ENCODE data around the gene SFMBT2. TPM values are rescaled to one million over a fixed set of nuclear protein-coding genes. Genes with fewer than 3 reads are reported as not detected.

SFMBT2 gene
- total RNA-seq, 1 experiment from 2014 or later, result not detected

GRCh38 chr10:7181420-7181819 lies 229.4 kb downstream of the SFMBT2 start:
- peaks cover 4% of the 10 kb centered on the region for H3K9me3 ChIP-seq
- intact Hi-C loops (cut with micrococcal nuclease; ENCODE audit: unreplicated experiment), result no loop called here
- POLR2A ChIA-PET, result no interaction called here
- no peaks in the 10 kb centered on the region for H3K9me3 Mint-ChIP-seq (ENCODE audit: unreplicated experiment)
- no peaks in the 10 kb centered on the region; the same call in 1 of the 2 replicates for H3K27me3 ChIP-seq (replicated peaks; ENCODE audit: control insufficient read depth, insufficient read depth, low read length)
- TF ChIP-seq CTCF (IDR thresholded peaks at IDR 0.05; ENCODE audit: insufficient read depth in 1 of 2, low read depth in 1 of 2, low read length in 1 of 2, severe bottlenecking in 1 of 2, unreplicated experiment in 1 of 2), result no peak
- no TSS peak for BruUV-seq (replicated peaks)
- no peaks in the 10 kb centered on the region for H3K36me3 Mint-ChIP-seq (ENCODE audit: insufficient read depth, unreplicated experiment)
- no peak for DNase-seq
- peaks cover 17% of the 10 kb centered on the region for H3K27me3 Mint-ChIP-seq (ENCODE audit: insufficient read depth, unreplicated experiment)
- H3K4me3 ChIP-seq (ENCODE audit: low read depth, low read length), result no peak overlapping the region
- no peak overlapping the region for H3K27ac Mint-ChIP-seq (ENCODE audit: unreplicated experiment)
- H3K4me1 ChIP-seq, result no peaks in the 10 kb centered on the region
- CTCF ChIA-PET, result no interaction called here
- no peaks in the 10 kb centered on the region for H3K4me1 Mint-ChIP-seq (ENCODE audit: low read depth, unreplicated experiment)
- H3K36me3 ChIP-seq (ENCODE audit: control insufficient read depth, insufficient read depth, low read length), result no peaks in the 10 kb centered on the region
- H3K4me3 Mint-ChIP-seq (ENCODE audit: unreplicated experiment), result no peak overlapping the region

GRCh38 chr10:7179536-7179935 lies 231.3 kb downstream of the SFMBT2 start:
- no peaks in the 10 kb centered on the region for H3K4me1 Mint-ChIP-seq (ENCODE audit: low read depth, unreplicated experiment)
- no peaks in the 10 kb centered on the region; the same call in 1 of the 2 replicates for H3K27me3 ChIP-seq (replicated peaks; ENCODE audit: control insufficient read depth, insufficient read depth, low read length)
- BruUV-seq (replicated peaks), result no TSS peak
- peaks cover 19% of the 10 kb centered on the region for H3K27me3 Mint-ChIP-seq (ENCODE audit: insufficient read depth, unreplicated experiment)
- no peak for TF ChIP-seq CTCF (IDR thresholded peaks at IDR 0.05; ENCODE audit: insufficient read depth in 1 of 2, low read depth in 1 of 2, low read length in 1 of 2, severe bottlenecking in 1 of 2, unreplicated experiment in 1 of 2)
- no peak overlapping the region for H3K4me3 ChIP-seq (ENCODE audit: low read depth, low read length)
- POLR2A ChIA-PET, result no interaction called here
- peaks cover 4% of the 10 kb centered on the region for H3K9me3 ChIP-seq
- H3K9me3 Mint-ChIP-seq (ENCODE audit: unreplicated experiment), result no peaks in the 10 kb centered on the region
- intact Hi-C loops (cut with micrococcal nuclease; ENCODE audit: unreplicated experiment), result no loop called here
- H3K4me1 ChIP-seq, result no peaks in the 10 kb centered on the region
- H3K36me3 Mint-ChIP-seq (ENCODE audit: insufficient read depth, unreplicated experiment), result no peaks in the 10 kb centered on the region
- H3K4me3 Mint-ChIP-seq (ENCODE audit: unreplicated experiment), result no peak overlapping the region
- no peak for DNase-seq
- no peak overlapping the region for H3K27ac Mint-ChIP-seq (ENCODE audit: unreplicated experiment)
- H3K36me3 ChIP-seq (ENCODE audit: control insufficient read depth, insufficient read depth, low read length), result no peaks in the 10 kb centered on the region
- CTCF ChIA-PET, result no interaction called here

- H3K27ac Mint-ChIP-seq (ENCODE audit: unreplicated experiment), result no peak overlapping the region
- H3K4me1 ChIP-seq, result no peaks in the 10 kb centered on the region
- no peaks in the 10 kb centered on the region; the same call in none of the 2 replicates for H3K27me3 ChIP-seq (replicated peaks; ENCODE audit: control insufficient read depth, insufficient read depth, low read length)
- ChIA-PET CTCF (no interaction called here), POLR2A (no interaction called here)
- H3K4me1 Mint-ChIP-seq (ENCODE audit: low read depth, unreplicated experiment), result no peaks in the 10 kb centered on the region
- H3K27me3 Mint-ChIP-seq (ENCODE audit: insufficient read depth, unreplicated experiment), result peaks cover 29% of the 10 kb centered on the region
- no peaks in the 10 kb centered on the region for H3K9me3 ChIP-seq
- intact Hi-C loops (cut with micrococcal nuclease; ENCODE audit: unreplicated experiment), result no loop called here
- H3K9me3 Mint-ChIP-seq (ENCODE audit: unreplicated experiment), result no peaks in the 10 kb centered on the region
- no TSS peak for BruUV-seq (replicated peaks)
- TF ChIP-seq CTCF (IDR thresholded peaks at IDR 0.05; ENCODE audit: insufficient read depth in 1 of 2, low read depth in 1 of 2, low read length in 1 of 2, severe bottlenecking in 1 of 2, unreplicated experiment in 1 of 2), result no peak
- H3K36me3 ChIP-seq (ENCODE audit: control insufficient read depth, insufficient read depth, low read length), result no peaks in the 10 kb centered on the region
- H3K4me3 ChIP-seq (ENCODE audit: low read depth, low read length), result no peak overlapping the region
- no peak overlapping the region for H3K4me3 Mint-ChIP-seq (ENCODE audit: unreplicated experiment)
- no peak for DNase-seq
- no peaks in the 10 kb centered on the region for H3K36me3 Mint-ChIP-seq (ENCODE audit: insufficient read depth, unreplicated experiment)
These were observed 236.9 kb downstream of the SFMBT2 start for GRCh38 chr10:7173948-7174347.

Measured in Caco-2 (cell line).